HepG2 (cell line): Measurements from ENCODE around the gene UMOD. TPM values are rescaled to one million over a fixed set of nuclear protein-coding genes. Genes with fewer than 3 reads are reported as not detected.

Experiments used
- GABPB1 ChIP-seq: IDR thresholded peaks from 2 replicates; pipeline ENCODE4 v1.6.1; 2016; ENCODE audit warnings: mild to moderate bottlenecking, missing genetic modification reagents, moderate library complexity, missing compliant biosample characterization
- MAX ChIP-seq: IDR thresholded peaks from 2 replicates; pipeline ENCODE4 v1.6.1; 2012; ENCODE audit warnings: inconsistent platforms
- MXD1 ChIP-seq: sonication (generic); formaldehyde crosslinking; IDR thresholded peaks from 2 replicates; pipeline ENCODE4 v1.4.0; 2020; ENCODE audit warnings: mild to moderate bottlenecking, missing genetic modification reagents
- NFKB2 ChIP-seq: sonication (generic); formaldehyde crosslinking; IDR thresholded peaks from 2 replicates; pipeline ENCODE4 v1.4.0; 2020; ENCODE audit warnings: missing genetic modification reagents, borderline replicate concordance
- POGZ ChIP-seq: sonication (generic); formaldehyde crosslinking; IDR thresholded peaks from 2 replicates; pipeline ENCODE4 v1.4.0; 2020; ENCODE audit warnings: mild to moderate bottlenecking, missing genetic modification reagents
- ZBTB38 ChIP-seq: sonication (generic); formaldehyde crosslinking; IDR thresholded peaks from 2 replicates; pipeline ENCODE4 v1.5.1; 2020; ENCODE audit warnings: mild to moderate bottlenecking, missing genetic modification reagents
- ZFP36L2 ChIP-seq: sonication (generic); formaldehyde crosslinking; IDR thresholded peaks from 2 replicates; pipeline ENCODE4 v1.4.0; 2020; ENCODE audit warnings: missing genetic modification reagents
- ZNF207 ChIP-seq: fragments of 450-650 bp; IDR thresholded peaks from 2 replicates; pipeline ENCODE4 v1.6.1; 2016; ENCODE audit warnings: antibody characterized with exemption, borderline replicate concordance
- ZNF274 ChIP-seq: sonication (generic); formaldehyde crosslinking; IDR thresholded peaks from 2 replicates; pipeline ENCODE4 v1.5.1; 2020; ENCODE audit warnings: mild to moderate bottlenecking, missing genetic modification reagents
- ZNF883 ChIP-seq: sonication (generic); formaldehyde crosslinking; IDR thresholded peaks from 2 replicates; pipeline ENCODE4 v1.5.1; 2020; ENCODE audit warnings: mild to moderate bottlenecking, missing genetic modification reagents; ENCODE audit errors: not compliant biosample characterization
- polyA plus RNA-seq, 8 experiments: library from polyadenylated mRNA; depleted of rRNA in 3 of 8; stranded (reverse) in 7 of 8; unstranded in 1 of 8; fragments of >200 nt; fragmentation: Illumina TruSeq in 4 of 8; extraction: Trizol in 4 of 8; gene quantifications; 2 replicates each; pipeline versions ENCODE4 v1.2.1 to v1.2.3, GENCODE V29; 2011 to 2016; ENCODE audit warnings: low read depth in 4 of 8, missing spikeins in 1 of 8, mixed read lengths in 1 of 8; ENCODE audit not compliant: insufficient read depth in 1 of 8
- total RNA-seq, 5 experiments: library from RNA; depleted of rRNA; stranded (reverse); fragments of >200 nt; fragmentation: Illumina TruSeq; extraction: Trizol; gene quantifications; 2 replicates each; pipeline ENCODE4 v1.2.3, GENCODE V29; 2016; ENCODE audit warnings: low read depth in 1 of 5
- TF ChIP-seq, protein P1 (sequence below): sonication (generic); formaldehyde crosslinking; IDR thresholded peaks from 2 replicates; pipeline ENCODE4 v1.5.1; 2020; ENCODE audit warnings: mild to moderate bottlenecking, missing genetic modification reagents, moderate library complexity
- TF ChIP-seq, protein P2 (sequence below): sonication (generic); formaldehyde crosslinking; IDR thresholded peaks from 2 replicates; pipeline ENCODE4 v1.5.0; 2020; ENCODE audit warnings: mild to moderate bottlenecking, missing genetic modification reagents, borderline replicate concordance
- TF ChIP-seq, protein P3 (sequence below): sonication (generic); formaldehyde crosslinking; IDR thresholded peaks from 2 replicates; pipeline ENCODE4 v1.4.0; 2020; ENCODE audit warnings: missing genetic modification reagents, borderline replicate concordance

The UMOD gene
- total and polyA plus RNA-seq, 2 of the 13 experiments (the other 11 are each of a cell fraction or from before 2014, with no cell fraction given): not detected

DNA sequence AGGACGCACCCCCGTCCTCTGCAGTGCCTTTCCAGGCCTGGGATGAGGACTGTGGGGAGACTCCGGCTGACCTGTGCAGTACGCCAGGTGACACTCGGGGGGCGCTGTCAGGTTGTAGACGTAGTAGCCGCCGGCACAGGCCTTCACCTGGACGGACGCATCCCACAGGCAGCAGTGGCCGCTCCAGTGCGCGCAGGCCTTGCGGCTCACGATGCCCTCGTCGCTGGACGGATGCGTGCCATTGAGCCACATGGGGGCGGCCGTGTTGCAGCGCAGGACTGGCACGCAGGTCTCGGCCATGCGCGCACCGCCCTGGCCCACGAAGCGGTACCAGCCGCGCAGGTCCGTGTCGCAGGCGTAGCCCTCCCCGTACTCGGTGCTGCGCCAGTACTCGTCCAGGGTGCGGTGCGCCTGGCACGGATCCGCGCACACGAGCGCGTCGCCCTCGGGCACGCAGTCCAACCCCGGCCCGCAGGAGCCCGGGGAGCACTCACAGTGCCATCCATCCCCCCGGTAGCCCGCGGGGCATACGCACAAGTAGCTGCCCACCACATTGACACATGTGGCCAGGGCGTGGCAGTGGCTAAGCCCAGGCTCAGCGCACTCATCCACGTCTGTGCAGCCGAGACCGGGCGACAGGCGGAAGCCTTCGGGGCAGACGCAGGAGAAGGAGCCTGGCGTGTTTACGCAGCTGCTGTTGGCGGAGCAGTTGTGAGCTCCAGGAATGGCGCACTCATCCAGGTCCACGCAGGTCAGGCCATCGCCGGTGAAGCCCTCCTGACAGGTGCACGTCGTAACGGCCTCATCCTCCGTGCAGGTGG is 3.9 kb downstream of the UMOD start (continued):
- TF ChIP-seq ZBTB38: 0 out of 2 replicates have a peak, but pooled peaks have one; percentile 40
- TF ChIP-seq ZNF883 (CRISPR knock-in tag): peak; percentile 38
- TF ChIP-seq NFKB2 (CRISPR knock-in tag): 0 out of 2 replicates have a peak, but pooled peaks have one; percentile 16
- TF ChIP-seq ZNF274 (CRISPR knock-in tag): 0 out of 2 replicates have a peak, but pooled peaks have one; percentile 28
- TF ChIP-seq MXD1 (CRISPR knock-in tag): 0 out of 2 replicates have a peak, but pooled peaks have one; percentile 31
- peak; percentile 53; the same call in 1 of the 2 replicates for TF ChIP-seq MAX
- TF ChIP-seq, protein P1, sequence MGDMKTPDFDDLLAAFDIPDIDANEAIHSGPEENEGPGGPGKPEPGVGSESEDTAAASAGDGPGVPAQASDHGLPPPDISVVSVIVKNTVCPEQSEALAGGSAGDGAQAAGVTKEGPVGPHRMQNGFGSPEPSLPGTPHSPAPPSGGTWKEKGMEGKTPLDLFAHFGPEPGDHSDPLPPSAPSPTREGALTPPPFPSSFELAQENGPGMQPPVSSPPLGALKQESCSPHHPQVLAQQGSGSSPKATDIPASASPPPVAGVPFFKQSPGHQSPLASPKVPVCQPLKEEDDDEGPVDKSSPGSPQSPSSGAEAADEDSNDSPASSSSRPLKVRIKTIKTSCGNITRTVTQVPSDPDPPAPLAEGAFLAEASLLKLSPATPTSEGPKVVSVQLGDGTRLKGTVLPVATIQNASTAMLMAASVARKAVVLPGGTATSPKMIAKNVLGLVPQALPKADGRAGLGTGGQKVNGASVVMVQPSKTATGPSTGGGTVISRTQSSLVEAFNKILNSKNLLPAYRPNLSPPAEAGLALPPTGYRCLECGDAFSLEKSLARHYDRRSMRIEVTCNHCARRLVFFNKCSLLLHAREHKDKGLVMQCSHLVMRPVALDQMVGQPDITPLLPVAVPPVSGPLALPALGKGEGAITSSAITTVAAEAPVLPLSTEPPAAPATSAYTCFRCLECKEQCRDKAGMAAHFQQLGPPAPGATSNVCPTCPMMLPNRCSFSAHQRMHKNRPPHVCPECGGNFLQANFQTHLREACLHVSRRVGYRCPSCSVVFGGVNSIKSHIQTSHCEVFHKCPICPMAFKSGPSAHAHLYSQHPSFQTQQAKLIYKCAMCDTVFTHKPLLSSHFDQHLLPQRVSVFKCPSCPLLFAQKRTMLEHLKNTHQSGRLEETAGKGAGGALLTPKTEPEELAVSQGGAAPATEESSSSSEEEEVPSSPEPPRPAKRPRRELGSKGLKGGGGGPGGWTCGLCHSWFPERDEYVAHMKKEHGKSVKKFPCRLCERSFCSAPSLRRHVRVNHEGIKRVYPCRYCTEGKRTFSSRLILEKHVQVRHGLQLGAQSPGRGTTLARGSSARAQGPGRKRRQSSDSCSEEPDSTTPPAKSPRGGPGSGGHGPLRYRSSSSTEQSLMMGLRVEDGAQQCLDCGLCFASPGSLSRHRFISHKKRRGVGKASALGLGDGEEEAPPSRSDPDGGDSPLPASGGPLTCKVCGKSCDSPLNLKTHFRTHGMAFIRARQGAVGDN (CRISPR knock-in tag): peak; percentile 56
- no peak for TF ChIP-seq ZNF207
- TF ChIP-seq, protein P2, sequence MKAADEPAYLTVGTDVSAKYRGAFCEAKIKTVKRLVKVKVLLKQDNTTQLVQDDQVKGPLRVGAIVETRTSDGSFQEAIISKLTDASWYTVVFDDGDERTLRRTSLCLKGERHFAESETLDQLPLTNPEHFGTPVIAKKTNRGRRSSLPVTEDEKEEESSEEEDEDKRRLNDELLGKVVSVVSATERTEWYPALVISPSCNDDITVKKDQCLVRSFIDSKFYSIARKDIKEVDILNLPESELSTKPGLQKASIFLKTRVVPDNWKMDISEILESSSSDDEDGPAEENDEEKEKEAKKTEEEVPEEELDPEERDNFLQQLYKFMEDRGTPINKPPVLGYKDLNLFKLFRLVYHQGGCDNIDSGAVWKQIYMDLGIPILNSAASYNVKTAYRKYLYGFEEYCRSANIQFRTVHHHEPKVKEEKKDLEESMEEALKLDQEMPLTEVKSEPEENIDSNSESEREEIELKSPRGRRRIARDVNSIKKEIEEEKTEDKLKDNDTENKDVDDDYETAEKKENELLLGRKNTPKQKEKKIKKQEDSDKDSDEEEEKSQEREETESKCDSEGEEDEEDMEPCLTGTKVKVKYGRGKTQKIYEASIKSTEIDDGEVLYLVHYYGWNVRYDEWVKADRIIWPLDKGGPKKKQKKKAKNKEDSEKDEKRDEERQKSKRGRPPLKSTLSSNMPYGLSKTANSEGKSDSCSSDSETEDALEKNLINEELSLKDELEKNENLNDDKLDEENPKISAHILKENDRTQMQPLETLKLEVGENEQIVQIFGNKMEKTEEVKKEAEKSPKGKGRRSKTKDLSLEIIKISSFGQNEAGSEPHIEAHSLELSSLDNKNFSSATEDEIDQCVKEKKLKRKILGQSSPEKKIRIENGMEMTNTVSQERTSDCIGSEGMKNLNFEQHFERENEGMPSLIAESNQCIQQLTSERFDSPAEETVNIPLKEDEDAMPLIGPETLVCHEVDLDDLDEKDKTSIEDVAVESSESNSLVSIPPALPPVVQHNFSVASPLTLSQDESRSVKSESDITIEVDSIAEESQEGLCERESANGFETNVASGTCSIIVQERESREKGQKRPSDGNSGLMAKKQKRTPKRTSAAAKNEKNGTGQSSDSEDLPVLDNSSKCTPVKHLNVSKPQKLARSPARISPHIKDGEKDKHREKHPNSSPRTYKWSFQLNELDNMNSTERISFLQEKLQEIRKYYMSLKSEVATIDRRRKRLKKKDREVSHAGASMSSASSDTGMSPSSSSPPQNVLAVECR (CRISPR knock-in tag): 0 out of 2 replicates have a peak, but pooled peaks have one; percentile 30
- TF ChIP-seq, protein P3, sequence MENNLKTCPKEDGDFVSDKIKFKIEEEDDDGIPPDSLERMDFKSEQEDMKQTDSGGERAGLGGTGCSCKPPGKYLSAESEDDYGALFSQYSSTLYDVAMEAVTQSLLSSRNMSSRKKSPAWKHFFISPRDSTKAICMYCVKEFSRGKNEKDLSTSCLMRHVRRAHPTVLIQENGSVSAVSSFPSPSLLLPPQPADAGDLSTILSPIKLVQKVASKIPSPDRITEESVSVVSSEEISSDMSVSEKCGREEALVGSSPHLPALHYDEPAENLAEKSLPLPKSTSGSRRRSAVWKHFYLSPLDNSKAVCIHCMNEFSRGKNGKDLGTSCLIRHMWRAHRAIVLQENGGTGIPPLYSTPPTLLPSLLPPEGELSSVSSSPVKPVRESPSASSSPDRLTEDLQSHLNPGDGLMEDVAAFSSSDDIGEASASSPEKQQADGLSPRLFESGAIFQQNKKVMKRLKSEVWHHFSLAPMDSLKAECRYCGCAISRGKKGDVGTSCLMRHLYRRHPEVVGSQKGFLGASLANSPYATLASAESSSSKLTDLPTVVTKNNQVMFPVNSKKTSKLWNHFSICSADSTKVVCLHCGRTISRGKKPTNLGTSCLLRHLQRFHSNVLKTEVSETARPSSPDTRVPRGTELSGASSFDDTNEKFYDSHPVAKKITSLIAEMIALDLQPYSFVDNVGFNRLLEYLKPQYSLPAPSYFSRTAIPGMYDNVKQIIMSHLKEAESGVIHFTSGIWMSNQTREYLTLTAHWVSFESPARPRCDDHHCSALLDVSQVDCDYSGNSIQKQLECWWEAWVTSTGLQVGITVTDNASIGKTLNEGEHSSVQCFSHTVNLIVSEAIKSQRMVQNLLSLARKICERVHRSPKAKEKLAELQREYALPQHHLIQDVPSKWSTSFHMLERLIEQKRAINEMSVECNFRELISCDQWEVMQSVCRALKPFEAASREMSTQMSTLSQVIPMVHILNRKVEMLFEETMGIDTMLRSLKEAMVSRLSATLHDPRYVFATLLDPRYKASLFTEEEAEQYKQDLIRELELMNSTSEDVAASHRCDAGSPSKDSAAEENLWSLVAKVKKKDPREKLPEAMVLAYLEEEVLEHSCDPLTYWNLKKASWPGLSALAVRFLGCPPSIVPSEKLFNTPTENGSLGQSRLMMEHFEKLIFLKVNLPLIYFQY (CRISPR knock-in tag): no peak
- TF ChIP-seq POGZ: peak; percentile 11; the same call in 1 of the 2 replicates
- TF ChIP-seq ZFP36L2 (CRISPR knock-in tag): no peak
- TF ChIP-seq GABPB1: peak; percentile 23; the same call in 1 of the 2 replicates
